ENCODE data around the gene TIMM13. TPM values are rescaled to one million over a fixed set of nuclear protein-coding genes. Genes with fewer than 3 reads are reported as not detected.

The TIMM13 gene
- total and polyA plus RNA-seq, 2 donors (not counting 3 experiments of a cell fraction or from before 2014, with no cell fraction given) = 154 to 160 TPM

DNA sequence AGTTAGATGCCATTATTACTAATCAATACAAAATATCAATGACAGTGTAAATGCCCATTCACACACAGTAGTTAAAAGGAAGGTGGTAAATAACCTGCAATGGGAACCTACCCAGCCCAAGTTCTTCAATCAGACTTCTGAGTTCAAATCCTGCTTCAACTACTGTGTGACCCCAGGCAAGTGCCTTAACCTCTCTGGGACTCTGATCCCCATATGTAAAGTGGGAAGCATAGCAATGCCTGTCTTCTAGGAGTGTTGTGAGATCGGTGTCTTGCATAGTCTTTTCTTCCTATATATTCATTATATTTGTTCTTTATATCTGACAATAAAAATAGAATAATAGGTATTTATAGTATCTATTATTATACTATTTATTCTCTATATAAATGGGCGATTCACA lies 6.9 kb downstream of the TIMM13 start:
- Histone ChIP-seq H3K9me3 (replicated peaks; ENCODE audit: control insufficient read depth, insufficient read depth, low read length) (no peaks in the 10 kb centered on the region), H3K9ac (replicated peaks; ENCODE audit: extremely low read depth, insufficient read depth, low read length) (no peak overlapping the region), H3K36me3 (ENCODE audit: control insufficient read depth in 2 of 2, extremely low read depth in 1 of 2, insufficient read depth in 2 of 2, low read length in 2 of 2) (peaks cover 0 to 1% of the 10 kb centered on the region in 2 experiments), H3K79me2 (ENCODE audit: control insufficient read depth, insufficient read depth, low read length) (peaks cover 13% of the 10 kb centered on the region), H3K27me3 (ENCODE audit: control insufficient read depth in 2 of 2, insufficient read depth in 2 of 2, low read length in 2 of 2) (no peaks in the 10 kb centered on the region), H3K4me2 (ENCODE audit: insufficient read depth, low read length) (no peak overlapping the region), H3K4me3 (replicated peaks in 1 of 3; ENCODE audit: insufficient read depth in 1 of 3, low read depth in 1 of 3, low read length in 3 of 3) (no peak overlapping the region), H3K4me1 (ENCODE audit: control insufficient read depth, extremely low read depth, insufficient read depth, low read length) (peaks cover 4% of the 10 kb centered on the region), H4K20me1 (replicated peaks; ENCODE audit: control insufficient read depth, extremely low read depth, insufficient read depth, low read length) (no peaks in the 10 kb centered on the region), H3K27ac (ENCODE audit: insufficient read depth, low read depth, low read length) (no peak overlapping the region), H2AFZ (ENCODE audit: low read depth, low read length) (no peak overlapping the region), H3K9me1 (replicated peaks; ENCODE audit: control insufficient read depth, extremely low read depth, insufficient read depth, low read length) (no peaks in the 10 kb centered on the region)
- TF ChIP-seq FOS (IDR thresholded peaks at IDR 0.05; ENCODE audit: borderline replicate concordance, insufficient read depth, low read length) (no peak), JUN (IDR thresholded peaks at IDR 0.05; ENCODE audit: borderline replicate concordance, insufficient read depth, insufficient read length, low read depth) (no peak), GATA2 (IDR thresholded peaks at IDR 0.05; ENCODE audit: insufficient read depth, insufficient read length, low read depth, low read length) (no peak), POLR2A (IDR thresholded peaks at IDR 0.05; ENCODE audit: low read depth, low read length) (no peak), EZH2 (IDR thresholded peaks at IDR 0.05; ENCODE audit: borderline replicate concordance, low read depth, low read length, severe bottlenecking) (no peak), MYC (IDR thresholded peaks at IDR 0.05; ENCODE audit: low read depth, low read length) (no peak), POLR2AphosphoS5 (IDR thresholded peaks at IDR 0.05; ENCODE audit: insufficient read depth, low read depth, low read length) (no peak)
- TF ChIP-seq, protein P1, sequence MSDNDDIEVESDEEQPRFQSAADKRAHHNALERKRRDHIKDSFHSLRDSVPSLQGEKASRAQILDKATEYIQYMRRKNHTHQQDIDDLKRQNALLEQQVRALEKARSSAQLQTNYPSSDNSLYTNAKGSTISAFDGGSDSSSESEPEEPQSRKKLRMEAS (IDR thresholded peaks at IDR 0.05; ENCODE audit: insufficient read depth, insufficient read length) = no peak
- TF ChIP-seq, protein P2, sequence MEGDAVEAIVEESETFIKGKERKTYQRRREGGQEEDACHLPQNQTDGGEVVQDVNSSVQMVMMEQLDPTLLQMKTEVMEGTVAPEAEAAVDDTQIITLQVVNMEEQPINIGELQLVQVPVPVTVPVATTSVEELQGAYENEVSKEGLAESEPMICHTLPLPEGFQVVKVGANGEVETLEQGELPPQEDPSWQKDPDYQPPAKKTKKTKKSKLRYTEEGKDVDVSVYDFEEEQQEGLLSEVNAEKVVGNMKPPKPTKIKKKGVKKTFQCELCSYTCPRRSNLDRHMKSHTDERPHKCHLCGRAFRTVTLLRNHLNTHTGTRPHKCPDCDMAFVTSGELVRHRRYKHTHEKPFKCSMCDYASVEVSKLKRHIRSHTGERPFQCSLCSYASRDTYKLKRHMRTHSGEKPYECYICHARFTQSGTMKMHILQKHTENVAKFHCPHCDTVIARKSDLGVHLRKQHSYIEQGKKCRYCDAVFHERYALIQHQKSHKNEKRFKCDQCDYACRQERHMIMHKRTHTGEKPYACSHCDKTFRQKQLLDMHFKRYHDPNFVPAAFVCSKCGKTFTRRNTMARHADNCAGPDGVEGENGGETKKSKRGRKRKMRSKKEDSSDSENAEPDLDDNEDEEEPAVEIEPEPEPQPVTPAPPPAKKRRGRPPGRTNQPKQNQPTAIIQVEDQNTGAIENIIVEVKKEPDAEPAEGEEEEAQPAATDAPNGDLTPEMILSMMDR (IDR thresholded peaks at IDR 0.05; ENCODE audit: extremely low read depth in 1 of 2, insufficient read depth in 1 of 2, low read depth in 1 of 2, low read length in 2 of 2) = no peak
- ChIA-PET POLR2A (no interaction called here), CTCF (no interaction called here)
- no TSS peak for BruUV-seq (replicated peaks)
- intact Hi-C loops (cut with micrococcal nuclease) (no loop called here), dilution Hi-C loops (cut with MboI; ENCODE audit: extremely low pct_ligation_motif_present, low sequenced_read_pairs) (no loop called here)
- DNase-seq (ENCODE audit: low read depth, low spot score) (no peak), FAIRE-seq (no peak)

Measured in endothelial cell of umbilical vein (primary cell).